GM12875 (cell line): ENCODE results near the gene KTN1.

Source experiments
- H3K4me3 ChIP-seq: one replicate; pipeline ENCODE4 v1.5.1; 2011; ENCODE audit warnings: low read depth, low read length, control low read depth
- CTCF ChIP-seq: IDR thresholded peaks from 2 replicates; pipeline ENCODE4 v1.5.1; 2011; ENCODE audit warnings: low read depth, mild to moderate bottlenecking, control low read depth, inconsistent platforms, low read length, moderate library complexity, borderline replicate concordance; ENCODE audit not compliant: insufficient read depth

Gene KTN1

GRCh38 chr14:55625481-55625880 lies 45.5 kb downstream of the KTN1 start:
- TF ChIP-seq CTCF = no peak
- no peak overlapping the region for H3K4me3 ChIP-seq

- no peak for TF ChIP-seq CTCF
- H3K4me3 ChIP-seq = no peak overlapping the region
These were observed 46.1 kb downstream of the KTN1 start for GRCh38 chr14:55626131-55626530.

GRCh38 chr14:55628426-55628825 lies 48.4 kb downstream of the KTN1 start:
- no peak overlapping the region for H3K4me3 ChIP-seq
- no peak for TF ChIP-seq CTCF

GRCh38 chr14:55638665-55639064 lies 58.7 kb downstream of the KTN1 start:
- TF ChIP-seq CTCF = no peak
- H3K4me3 ChIP-seq = no peak overlapping the region

GRCh38 chr14:55641290-55641689 lies 61.3 kb downstream of the KTN1 start:
- no peak for TF ChIP-seq CTCF
- H3K4me3 ChIP-seq = no peak overlapping the region

- no peak overlapping the region for H3K4me3 ChIP-seq
- no peak for TF ChIP-seq CTCF
These were observed 61.9 kb downstream of the KTN1 start for GRCh38 chr14:55641954-55642353.

GRCh38 chr14:55645145-55645544 lies 65.1 kb downstream of the KTN1 start:
- H3K4me3 ChIP-seq = no peak overlapping the region
- TF ChIP-seq CTCF = no peak
